Skin of body (tissue), 2 donors: Measurements from ENCODE around the gene SUN2. TPM values are rescaled to one million over a fixed set of nuclear protein-coding genes. Genes with fewer than 3 reads are reported as not detected.

ENCODE experiments used
- DNase-seq: peaks from one replicate; lab custom pipeline; 2025; lab: John Stamatoyannopoulos, UW
- total RNA-seq: library from RNA; depleted of rRNA; stranded (reverse); fragments of >200 nt; gene quantifications from one replicate; pipeline ENCODE4 v1.2.3, GENCODE V29; 2014

Gene SUN2
- total RNA-seq, 1 donor from 2014 or later: 50.6 TPM

- no peak for DNase-seq
Measured at GRCh38 chr22:38735126-38735464, 20.7 kb downstream of the SUN2 start.

GRCh38 chr22:38734421-38735100 lies 21.2 kb downstream of the SUN2 start:
- DNase-seq: no peak

GRCh38 chr22:38733724-38734381 lies 21.9 kb downstream of the SUN2 start:
- no peak for DNase-seq

GRCh38 chr22:38733329-38733723 lies 22.5 kb downstream of the SUN2 start:
- DNase-seq: no peak

GRCh38 chr22:38732251-38732815 lies 23.5 kb downstream of the SUN2 start:
- no peak for DNase-seq

GRCh38 chr22:38731703-38732161 lies 24.1 kb downstream of the SUN2 start:
- no peak for DNase-seq

GRCh38 chr22:38730411-38730871 lies 25.4 kb downstream of the SUN2 start:
- no peak for DNase-seq

- DNase-seq: no peak
Measured at GRCh38 chr22:38729946-38730345, 25.9 kb downstream of the SUN2 start.

GRCh38 chr22:38728871-38729796 lies 26.7 kb downstream of the SUN2 start:
- no peak for DNase-seq

- DNase-seq: no peak
Measured at GRCh38 chr22:38727530-38728451, 28.0 kb downstream of the SUN2 start.

GRCh38 chr22:38727123-38727522 lies 28.7 kb downstream of the SUN2 start:
- DNase-seq: no peak

- no peak for DNase-seq
Measured at GRCh38 chr22:38725900-38726655, 29.7 kb downstream of the SUN2 start.

- DNase-seq: no peak
Measured at GRCh38 chr22:38724926-38725571, 30.7 kb downstream of the SUN2 start.

- DNase-seq: no peak
Measured at GRCh38 chr22:38724176-38724575, 31.6 kb downstream of the SUN2 start.

- DNase-seq: no peak
Measured at GRCh38 chr22:38721551-38721950, 34.2 kb downstream of the SUN2 start.

GRCh38 chr22:38720350-38720749 lies 35.4 kb downstream of the SUN2 start:
- no peak for DNase-seq

- no peak for DNase-seq
Measured at GRCh38 chr22:38719196-38719595, 36.6 kb downstream of the SUN2 start.

GRCh38 chr22:38718414-38718813 lies 37.4 kb downstream of the SUN2 start:
- no peak for DNase-seq

- DNase-seq: no peak
Measured at GRCh38 chr22:38717244-38717643, 38.6 kb downstream of the SUN2 start.
